Thoracic aorta (tissue), 2 donors: ENCODE measurements around the gene CTSW. TPM values are rescaled to one million over a fixed set of nuclear protein-coding genes. Genes with fewer than 3 reads are reported as not detected.

Experiments
- ATAC-seq: fragments of 150-250 bp; one replicate; pipeline ENCODE4 v1.8.0; 2017; ENCODE audit warnings: low read depth; ENCODE audit not compliant: insufficient number of reproducible peaks, low FRiP score
- DNase-seq: peaks from one replicate; pipeline ENCODE4 v3.0.0-alpha.2; 2020; ENCODE audit warnings: low spot score
- H3K27ac ChIP-seq, 2 donors: fragments of 200-600 bp; sonication (generic); 1 replicate in 1 of 2; 2 replicates in 1 of 2; pipeline ENCODE4 v1.5.1; 2016; ENCODE audit warnings: mild to moderate bottlenecking in 2 of 2, moderate library complexity in 2 of 2
- H3K27me3 ChIP-seq: fragments of 200-600 bp; sonication (generic); replicated peaks from 2 replicates; pipeline ENCODE4 v1.6.0; 2016; ENCODE audit warnings: mild to moderate bottlenecking; ENCODE audit not compliant: insufficient read depth
- H3K36me3 ChIP-seq: fragments of 200-600 bp; sonication (generic); one replicate; pipeline ENCODE4 v1.5.1; 2016
- H3K4me1 ChIP-seq, 2 donors: fragments of 200-600 bp; sonication (generic); 1 replicate in 1 of 2; 2 replicates in 1 of 2; pipeline versions ENCODE4 v1.5.1 to v1.6.0; 2016; ENCODE audit warnings: low read depth in 2 of 2, mild to moderate bottlenecking in 1 of 2; ENCODE audit not compliant: control insufficient read depth in 1 of 2
- H3K4me3 ChIP-seq: fragments of 200-600 bp; sonication (generic); 2 replicates; pipeline ENCODE4 v1.5.1; 2016; ENCODE audit warnings: mild to moderate bottlenecking
- H3K9me3 ChIP-seq: fragments of 200-600 bp; sonication (generic); 2 replicates; pipeline ENCODE4 v1.5.1; 2016
- CTCF ChIP-seq: fragments of 200-600 bp; sonication (generic); IDR thresholded peaks from one replicate; pipeline ENCODE4 v1.5.1; 2019; ENCODE audit warnings: antibody characterized with exemption
- total RNA-seq, 2 donors: library from RNA; depleted of rRNA; stranded (reverse); fragments of >200 nt; gene quantifications; one replicate each; pipeline versions ENCODE4 v1.1.0 to v1.2.3, GENCODE V29; 2016

CTSW gene
- total RNA-seq, 2 donors from 2014 or later = 1.6 to 13.7 TPM

- H3K4me3 ChIP-seq = peak overlapping the region; percentile 86
- ATAC-seq = no peak
- no peak for TF ChIP-seq CTCF
Measured at GRCh38 chr11:65921033-65921555, 41.5 kb downstream of the CTSW start.

GRCh38 chr11:65921876-65922275, 42.2 kb downstream of the CTSW start:
- Histone ChIP-seq H3K4me3 (no peak overlapping the region), H3K4me1 (peaks cover 26 to 28% of the 10 kb centered on the region in 2 donors), H3K9me3 (no peaks in the 10 kb centered on the region), H3K36me3 (peaks cover 3% of the 10 kb centered on the region), H3K27me3 (no peaks in the 10 kb centered on the region), H3K27ac (no peak overlapping the region)
- no peak for ATAC-seq
- no peak for DNase-seq
- TF ChIP-seq CTCF = no peak

More at GRCh38 chr11:65921033-65921555, 41.5 kb downstream of the CTSW start:
- Histone ChIP-seq H3K27ac (peak overlapping the region in 1 of 2 donors; percentile 1), H3K27me3 (no peaks in the 10 kb centered on the region), H3K9me3 (no peaks in the 10 kb centered on the region), H3K4me1 (peaks cover 34 to 35% of the 10 kb centered on the region in 2 donors), H3K36me3 (peaks cover 3% of the 10 kb centered on the region)
- no peak for DNase-seq

DNA sequence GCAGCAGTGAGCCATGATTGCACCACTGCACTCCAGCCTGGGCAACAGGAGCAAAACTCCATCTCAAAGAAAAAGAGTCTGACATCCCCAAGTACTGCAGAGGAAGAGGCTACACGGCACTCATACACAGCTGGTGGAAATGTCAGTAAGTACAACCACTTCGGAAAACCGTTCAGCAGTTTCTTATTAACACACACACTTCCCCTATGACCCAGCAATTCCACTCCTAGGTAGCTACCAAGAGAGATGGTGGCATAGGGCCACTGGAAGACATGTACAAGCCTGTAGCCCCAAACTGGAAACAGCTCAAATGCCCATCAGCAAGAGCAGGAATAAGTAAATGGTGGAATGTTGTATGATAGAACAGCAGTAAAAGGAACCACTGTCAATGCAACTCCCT, 42.9 kb downstream of the CTSW start:
- peaks cover 19 to 21% of the 10 kb centered on the region in 2 donors for H3K4me1 ChIP-seq
- H3K9me3 ChIP-seq = no peaks in the 10 kb centered on the region
- no peak overlapping the region for H3K4me3 ChIP-seq
- DNase-seq = no peak
- H3K27me3 ChIP-seq = no peaks in the 10 kb centered on the region
- peaks cover 3% of the 10 kb centered on the region for H3K36me3 ChIP-seq
- H3K27ac ChIP-seq = no peak overlapping the region
- no peak for ATAC-seq
- no peak for TF ChIP-seq CTCF

- ATAC-seq (no peak), DNase-seq (no peak)
- no peaks in the 10 kb centered on the region for H3K9me3 ChIP-seq
- peaks cover 3% of the 10 kb centered on the region for H3K36me3 ChIP-seq
- no peak for TF ChIP-seq CTCF
- H3K27me3 ChIP-seq = no peaks in the 10 kb centered on the region
- no peak overlapping the region for H3K27ac ChIP-seq
- no peak overlapping the region for H3K4me3 ChIP-seq
- H3K4me1 ChIP-seq = peaks cover 9 to 10% of the 10 kb centered on the region in 2 donors
Measured at GRCh38 chr11:65925397-65925796, 45.8 kb downstream of the CTSW start.

- H3K4me3 ChIP-seq = peak overlapping the region; percentile 34
- DNase-seq = no peak
- no peaks in the 10 kb centered on the region for H3K4me1 ChIP-seq
- H3K9me3 ChIP-seq = no peaks in the 10 kb centered on the region
- no peak for ATAC-seq
- no peak for TF ChIP-seq CTCF
- H3K27ac ChIP-seq = no peak overlapping the region
- peaks cover 3% of the 10 kb centered on the region for H3K36me3 ChIP-seq
- no peaks in the 10 kb centered on the region for H3K27me3 ChIP-seq
Measured at GRCh38 chr11:65927904-65928397, 48.3 kb downstream of the CTSW start.
